Urinary bladder (tissue), 4 donors: ENCODE measurements around the gene BUB1. TPM values are rescaled to one million over a fixed set of nuclear protein-coding genes. Genes with fewer than 3 reads are reported as not detected.
"Not testable (repeated sequence)": the region's sequence is repeated elsewhere in the genome, so short reads cannot be mapped to it uniquely, and the experiment has no call there.

Source experiments
- DNase-seq: peaks from one replicate; pipeline ENCODE4 v3.0.0-alpha.2; 2015; ENCODE audit errors: extremely low spot score
- H3K27ac ChIP-seq: one replicate; pipeline ENCODE4 v1.5.1; 2013; ENCODE audit warnings: low read depth, mild to moderate bottlenecking, moderate library complexity
- H3K36me3 ChIP-seq: one replicate; pipeline ENCODE4 v1.6.1; 2013; ENCODE audit warnings: mild to moderate bottlenecking, moderate library complexity; ENCODE audit not compliant: insufficient read depth
- H3K4me1 ChIP-seq: one replicate; pipeline ENCODE4 v1.6.1; 2013; ENCODE audit warnings: mild to moderate bottlenecking, moderate library complexity; ENCODE audit not compliant: insufficient read depth
- H3K4me3 ChIP-seq: one replicate; pipeline ENCODE4 v1.5.1; 2013; ENCODE audit warnings: low read depth, low read length
- WGBS: extraction: QIAGEN DNeasy Blood & Tissue Kit; methylation state at CpG from one replicate; pipeline ENCODE4 v1.1.7; 2013; 5-methylcytosine and 5-hydroxymethylcytosine counted together
- polyA plus RNA-seq: library from polyadenylated mRNA; stranded (reverse); fragments of 200-250 nt; gene quantifications from one replicate; pipeline ENCODE4 v1.2.3, GENCODE V29; 2013
- total RNA-seq: library from RNA; depleted of rRNA; stranded (reverse); fragments of >200 nt; gene quantifications from one replicate; pipeline ENCODE4 v1.2.3, GENCODE V29; 2014
- donor health status: healthy with polysubstance abuse.
- donor health status: healthy.

BUB1 gene
- total and polyA plus RNA-seq, 2 donors: 0.56 to 32.4 TPM

GRCh38 chr2:110708455-110708854, 30.6 kb upstream of the BUB1 start:
- Histone ChIP-seq H3K4me3 (no peak overlapping the region), H3K36me3 (no peaks in the 10 kb centered on the region), H3K27ac (no peak overlapping the region), H3K4me1 (no peaks in the 10 kb centered on the region)
- no peak for DNase-seq
- WGBS: 33% methylated on average over 1 of the region's 1 CpG

- DNase-seq: no peak
- no peak overlapping the region for H3K27ac ChIP-seq
- no peak overlapping the region for H3K4me3 ChIP-seq
- 63% methylated on average over 1 of the region's 1 CpG for WGBS
- H3K4me1 ChIP-seq: no peaks in the 10 kb centered on the region
- H3K36me3 ChIP-seq: no peaks in the 10 kb centered on the region
Measured at GRCh38 chr2:110707386-110707965, 29.6 kb upstream of the BUB1 start.

- H3K27ac ChIP-seq: no peak overlapping the region
- 57% methylated on average over 2 of the region's 2 CpGs for WGBS
- no peaks in the 10 kb centered on the region for H3K36me3 ChIP-seq
- no peaks in the 10 kb centered on the region for H3K4me1 ChIP-seq
- H3K4me3 ChIP-seq: no peak overlapping the region
- DNase-seq: no peak
Measured at GRCh38 chr2:110702514-110703380, 24.9 kb upstream of the BUB1 start.

GRCh38 chr2:110698253-110698652, 20.4 kb upstream of the BUB1 start:
- DNase-seq, H3K27ac ChIP-seq, H3K36me3 ChIP-seq, H3K4me1 ChIP-seq, H3K4me3 ChIP-seq: not testable (repeated sequence)
- WGBS: no CpG with 5 or more reads among the region's 6 CpGs

GRCh38 chr2:110695146-110695898, 17.5 kb upstream of the BUB1 start:
- WGBS: 31% methylated on average over 5 of the region's 5 CpGs
- H3K36me3 ChIP-seq, H3K27ac ChIP-seq, H3K4me3 ChIP-seq, DNase-seq, H3K4me1 ChIP-seq: not testable (repeated sequence)

- Histone ChIP-seq H3K4me1 (no peaks in the 10 kb centered on the region), H3K27ac (no peak overlapping the region), H3K36me3 (no peaks in the 10 kb centered on the region), H3K4me3 (no peak overlapping the region)
- no peak for DNase-seq
- WGBS: 93% methylated on average over 11 of the region's 11 CpGs
Measured at GRCh38 chr2:110691612-110692258, 13.9 kb upstream of the BUB1 start.

DNA sequence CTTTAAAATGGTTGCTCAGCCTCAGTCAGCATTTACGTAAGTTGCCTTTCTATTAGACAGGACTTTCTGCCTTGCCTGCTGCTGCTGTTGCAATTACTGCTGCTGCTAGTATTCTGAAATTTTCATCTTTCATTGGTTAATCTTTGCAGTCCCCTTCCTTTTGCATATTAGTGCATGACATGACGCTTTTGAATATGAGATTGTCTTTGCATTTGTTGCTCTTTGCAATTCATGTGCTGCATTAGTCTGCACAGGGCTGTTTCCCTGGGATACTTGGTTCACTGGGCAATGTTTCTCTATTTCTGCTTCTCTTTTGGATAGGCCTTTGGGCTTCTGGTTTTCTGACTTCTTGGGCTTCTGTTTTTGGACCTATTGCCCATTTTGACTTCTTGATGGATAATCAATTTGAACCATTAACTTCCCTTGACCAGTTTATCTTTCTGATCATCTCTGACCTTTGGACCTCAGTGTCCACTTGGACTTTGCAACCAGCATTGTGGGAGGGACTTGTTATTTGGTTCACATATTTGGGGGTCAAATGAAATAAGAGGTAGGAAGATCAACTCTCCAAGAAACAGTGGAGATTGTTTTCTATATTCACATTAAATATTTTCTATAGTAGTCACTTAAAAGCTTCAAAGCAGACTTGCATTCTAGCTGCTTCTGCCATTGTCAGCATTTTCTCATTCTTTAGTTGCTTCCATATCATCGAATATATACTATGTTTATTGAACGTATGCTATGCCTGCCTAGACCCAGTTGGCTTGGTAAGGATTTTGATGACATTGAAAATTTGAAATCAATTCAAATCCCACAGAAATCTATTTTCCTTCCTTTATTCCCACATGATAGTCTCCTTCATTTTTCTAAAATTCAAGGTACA, 12.5 kb upstream of the BUB1 start:
- Histone ChIP-seq H3K4me3 (no peak overlapping the region), H3K36me3 (no peaks in the 10 kb centered on the region), H3K4me1 (no peaks in the 10 kb centered on the region), H3K27ac (no peak overlapping the region)
- WGBS: 84% methylated on average over 4 of the region's 4 CpGs
- DNase-seq: no peak

- H3K27ac ChIP-seq: no peak overlapping the region
- 40% methylated on average over 5 of the region's 5 CpGs for WGBS
- no peaks in the 10 kb centered on the region for H3K4me1 ChIP-seq
- no peak overlapping the region for H3K4me3 ChIP-seq
- DNase-seq: no peak
- no peaks in the 10 kb centered on the region for H3K36me3 ChIP-seq
Measured at GRCh38 chr2:110688594-110689091, 10.8 kb upstream of the BUB1 start.

GRCh38 chr2:110687775-110688484, 10.1 kb upstream of the BUB1 start:
- not testable (repeated sequence) for H3K36me3 ChIP-seq, H3K4me1 ChIP-seq, H3K4me3 ChIP-seq, H3K27ac ChIP-seq, DNase-seq
- 45% methylated on average over 9 of the region's 9 CpGs for WGBS

DNA sequence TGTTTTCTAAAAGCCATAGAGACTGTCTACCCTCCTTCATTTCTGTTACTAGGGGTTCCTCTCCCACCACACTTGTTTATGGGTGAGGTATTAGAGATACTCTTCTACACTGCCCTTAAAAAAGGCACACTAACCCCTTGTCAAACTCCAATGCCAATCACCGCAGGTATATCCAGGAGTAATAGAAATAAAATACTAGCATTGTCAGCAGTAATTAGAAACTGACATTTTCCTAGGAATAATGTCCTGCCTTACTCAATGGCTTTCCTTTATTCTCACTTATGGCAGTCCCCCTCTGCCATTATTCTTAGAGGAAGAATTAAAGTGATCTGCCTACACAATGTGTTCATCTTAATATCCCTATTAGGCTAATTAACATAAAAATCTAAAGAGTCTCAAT, 5.0 kb upstream of the BUB1 start:
- H3K27ac ChIP-seq: no peak overlapping the region
- H3K36me3 ChIP-seq: no peaks in the 10 kb centered on the region
- no peaks in the 10 kb centered on the region for H3K4me1 ChIP-seq
- 93% methylated on average over 1 of the region's 1 CpG for WGBS
- no peak for DNase-seq
- H3K4me3 ChIP-seq: no peak overlapping the region

DNA sequence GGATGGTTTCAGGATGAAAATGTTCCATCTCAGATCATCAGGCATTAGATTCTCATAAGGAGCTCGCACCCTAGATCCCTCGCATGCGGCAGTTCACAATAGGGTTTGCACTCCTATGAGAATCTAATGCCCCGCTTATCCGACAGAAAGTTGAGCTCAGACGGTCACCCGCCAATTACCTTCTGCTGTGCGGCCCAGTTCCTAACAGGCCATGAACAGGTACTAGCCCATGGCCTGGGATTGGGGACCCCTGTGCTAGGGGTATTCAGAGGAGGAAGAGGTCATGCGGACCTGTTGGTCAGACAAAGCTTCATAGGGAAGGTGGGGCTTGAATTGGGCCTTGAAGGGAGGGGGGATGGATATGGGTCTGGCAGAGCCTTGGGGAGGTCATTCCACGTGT, 4.4 kb upstream of the BUB1 start:
- no peak overlapping the region for H3K4me3 ChIP-seq
- H3K4me1 ChIP-seq: no peaks in the 10 kb centered on the region
- no peak for DNase-seq
- H3K27ac ChIP-seq: no peak overlapping the region
- WGBS: 93% methylated on average over 10 of the region's 10 CpGs
- H3K36me3 ChIP-seq: no peaks in the 10 kb centered on the region

- H3K4me3 ChIP-seq: no peak overlapping the region
- 95% methylated on average over 7 of the region's 7 CpGs for WGBS
Measured at GRCh38 chr2:110680709-110681108, 2.8 kb upstream of the BUB1 start.

More at GRCh38 chr2:110680709-110681108, 2.8 kb upstream of the BUB1 start:
- DNase-seq: no peak
- no peak overlapping the region for H3K27ac ChIP-seq
- H3K4me1 ChIP-seq: no peaks in the 10 kb centered on the region
- no peaks in the 10 kb centered on the region for H3K36me3 ChIP-seq
